K562 (cell line): ENCODE results near the gene SYT1. TPM values are rescaled to one million over a fixed set of nuclear protein-coding genes. Genes with fewer than 3 reads are reported as not detected.

ENCODE experiments used
- ATAC-seq: fragments of 200-7000 bp; cut with Tn5 transposase; 3 replicates; pipeline ENCODE4 v1.9.1; 2020; ENCODE audit warnings: moderate library complexity
- BruUV-seq: library from RNA; stranded (reverse); fragments of 400-500 nt; replicated peaks from 2 replicates; lab custom pipeline; 2021; lab: Mats Ljungman, UMichigan
- CTCF ChIA-PET: fragments of 300-600 bp; formaldehyde crosslinking; extraction: SDS; loops from one replicate; lab custom pipeline; 2021; ENCODE audit warnings: low intra/inter-chr PET ratio; lab: Yijun Ruan, JAX
- POLR2A ChIA-PET: fragments of 300-600, 350-650 bp; sonication (Branson Sonifier 250); formaldehyde crosslinking; extraction: SDS; loops from one replicate; lab custom pipeline; 2021; ENCODE audit warnings: antibody characterized with exemption, inconsistent platforms; lab: Yijun Ruan, JAX
- DNase-seq, 4 experiments: peaks; one replicate each; pipeline versions ENCODE4 v3.0.0 to v3.0.0-alpha.2; 2011 to 2018; ENCODE audit warnings: low spot score in 3 of 4, mixed read lengths in 3 of 4; ENCODE audit errors: extremely low read depth in 1 of 4
- FAIRE-seq: peaks from 2 replicates; lab custom pipeline; 2011; peaks lifted over from hg19 to GRCh38; lab: Jason Lieb, UNC
- H2AFZ ChIP-seq: 2 replicates; pipeline ENCODE4 v1.6.0; 2011; ENCODE audit warnings: low read depth, low read length, control low read depth, inconsistent platforms
- H3K27ac ChIP-seq: fragments of 200-600 bp; 3 replicates; pipeline ENCODE4 v1.8.0; 2011; ENCODE audit warnings: low read depth, mild to moderate bottlenecking, control low read depth, inconsistent platforms, low read length, moderate library complexity, mixed read lengths; ENCODE audit errors: extremely low read depth
- H3K27me3 ChIP-seq, 2 experiments: fragments of 300-600 bp in 1 of 2; 2 replicates in 1 of 2; 3 replicates in 1 of 2; pipeline versions ENCODE4 v1.6.0 to v1.8.0; 2011; ENCODE audit warnings: inconsistent platforms in 2 of 2, low read length in 2 of 2, mild to moderate bottlenecking in 1 of 2, mixed read lengths in 1 of 2, moderate library complexity in 1 of 2; ENCODE audit not compliant: control insufficient read depth in 2 of 2, insufficient read depth in 2 of 2
- H3K36me3 ChIP-seq: fragments of 300-600 bp; 3 replicates; pipeline ENCODE4 v1.8.0; 2011; ENCODE audit warnings: mild to moderate bottlenecking, low read length, inconsistent platforms; ENCODE audit not compliant: control insufficient read depth, insufficient read depth
- H3K4me1 ChIP-seq, 2 experiments: fragments of 200-600 bp in 1 of 2; replicated peaks in 1 of 2; 2 replicates in 1 of 2; 3 replicates in 1 of 2; pipeline versions ENCODE4 v1.5.1 to v1.8.0; 2011; ENCODE audit warnings: inconsistent platforms in 2 of 2, low read length in 2 of 2, mild to moderate bottlenecking in 1 of 2, mixed read lengths in 1 of 2, moderate library complexity in 1 of 2; ENCODE audit not compliant: control insufficient read depth in 2 of 2, insufficient read depth in 2 of 2
- H3K4me2 ChIP-seq: 2 replicates; pipeline ENCODE4 v1.6.1; 2011; ENCODE audit warnings: low read length, control low read depth, inconsistent platforms, mixed read lengths; ENCODE audit not compliant: insufficient read depth
- H3K4me3 ChIP-seq: fragments of 200-600 bp; sonication (generic), shearing (Covaris generic); 2 replicates; pipeline ENCODE4 v1.5.1; 2016; ENCODE audit warnings: control low read depth, inconsistent platforms
- H3K79me2 ChIP-seq: fragments of 200-600 bp; 3 replicates; pipeline ENCODE4 v1.8.0; 2011; ENCODE audit warnings: low read length, inconsistent platforms; ENCODE audit not compliant: control insufficient read depth, insufficient read depth
- H3K9ac ChIP-seq, 2 experiments: 2 replicates each; pipeline versions ENCODE4 v1.6.0 to v1.6.1; 2011; ENCODE audit warnings: low read depth in 2 of 2, low read length in 2 of 2, control low read depth in 1 of 2, inconsistent platforms in 1 of 2, mild to moderate bottlenecking in 1 of 2, mixed read lengths in 1 of 2; ENCODE audit not compliant: insufficient read depth in 1 of 2
- H3K9me1 ChIP-seq: one replicate; pipeline ENCODE4 v1.6.0; 2011; ENCODE audit warnings: inconsistent platforms, mild to moderate bottlenecking, low read length, moderate library complexity; ENCODE audit not compliant: control insufficient read depth, insufficient read depth
- H3K9me3 ChIP-seq: replicated peaks from 2 replicates; pipeline ENCODE4 v1.5.1; 2011; ENCODE audit warnings: low read depth, low read length, inconsistent platforms; ENCODE audit not compliant: control insufficient read depth, insufficient read depth
- H4K20me1 ChIP-seq: replicated peaks from 2 replicates; pipeline ENCODE4 v1.6.1; 2011; ENCODE audit warnings: low read length, inconsistent platforms, mixed read lengths; ENCODE audit not compliant: control insufficient read depth, insufficient read depth
- ARID1B ChIP-seq: fragments of 450-650 bp; IDR thresholded peaks from 2 replicates; pipeline ENCODE4 v1.6.1; 2016; ENCODE audit warnings: antibody characterized with exemption, mild to moderate bottlenecking, inconsistent platforms
- FOXP1 ChIP-seq: sonication (generic); formaldehyde crosslinking; IDR thresholded peaks from 2 replicates; pipeline ENCODE4 v1.8.0; 2022; ENCODE audit warnings: mild to moderate bottlenecking, missing genetic modification reagents
- GATAD2B ChIP-seq: fragments of 450-650 bp; IDR thresholded peaks from 2 replicates; pipeline ENCODE4 v1.6.1; 2017; ENCODE audit warnings: mild to moderate bottlenecking, borderline replicate concordance
- HNRNPLL ChIP-seq: fragments of 200-400 bp; formaldehyde crosslinking; IDR thresholded peaks from 2 replicates; pipeline ENCODE4 v1.6.1; 2017; ENCODE audit warnings: low read length, low read depth, mild to moderate bottlenecking; ENCODE audit not compliant: poor library complexity, severe bottlenecking
- IFI16 ChIP-seq: fragments of 250-450 bp; sonication (Bioruptor Pico); IDR thresholded peaks from 2 replicates; pipeline ENCODE4 v2.1.2; 2022; ENCODE audit warnings: mild to moderate bottlenecking, inconsistent platforms
- IRF9 ChIP-seq: fragments of 450-650 bp; IDR thresholded peaks from 2 replicates; pipeline ENCODE4 v1.6.1; 2016; ENCODE audit warnings: missing biosample characterization, missing genetic modification characterization
- KDM4B ChIP-seq, 2 experiments: fragments of 450-650 bp in 1 of 2; sonication (generic) in 1 of 2; IDR thresholded peaks; 2 replicates each; pipeline ENCODE4 v1.6.1; 2016 to 2017; ENCODE audit warnings: borderline replicate concordance in 2 of 2, antibody characterized with exemption in 1 of 2, low read depth in 1 of 2, mild to moderate bottlenecking in 1 of 2
- LEF1 ChIP-seq: fragments of 450-650 bp; IDR thresholded peaks from 2 replicates; pipeline ENCODE4 v1.6.1; 2016; ENCODE audit warnings: mild to moderate bottlenecking
- MCM5 ChIP-seq: fragments of 450-650 bp; IDR thresholded peaks from 2 replicates; pipeline ENCODE4 v1.6.1; 2016; ENCODE audit warnings: low read depth
- PHTF2 ChIP-seq: fragments of 250-450 bp; sonication (Bioruptor Pico); IDR thresholded peaks from 2 replicates; pipeline ENCODE4 v1.5.0; 2021; ENCODE audit warnings: mild to moderate bottlenecking
- PYGO2 ChIP-seq: fragments of 450-650 bp; IDR thresholded peaks from 2 replicates; pipeline ENCODE4 v1.6.1; 2016; ENCODE audit warnings: mild to moderate bottlenecking, missing genetic modification characterization, moderate library complexity, missing compliant biosample characterization
- SMARCE1 ChIP-seq: fragments of 450-650 bp; IDR thresholded peaks from 2 replicates; pipeline ENCODE4 v1.7.1; 2016; ENCODE audit warnings: mild to moderate bottlenecking
- STAT5A ChIP-seq: IDR thresholded peaks from 2 replicates; pipeline ENCODE4 v1.6.1; 2012; ENCODE audit warnings: low read length, inconsistent platforms, borderline replicate concordance
- SUPT5H ChIP-seq: fragments of 450-650 bp; IDR thresholded peaks from 2 replicates; pipeline ENCODE4 v1.6.1; 2016
- USF2 ChIP-seq: sonication (generic); formaldehyde crosslinking; IDR thresholded peaks from 2 replicates; pipeline ENCODE4 v1.5.0; 2020; ENCODE audit warnings: missing genetic modification reagents
- ZBED1 ChIP-seq: IDR thresholded peaks from 2 replicates; pipeline ENCODE4 v1.6.1; 2014
- ZBTB17 ChIP-seq: fragments of 450-650 bp; formaldehyde crosslinking; IDR thresholded peaks from 2 replicates; pipeline ENCODE4 v1.4.0; 2020; ENCODE audit warnings: mild to moderate bottlenecking
- ZBTB33 ChIP-seq: sonication (generic); formaldehyde crosslinking; IDR thresholded peaks from 2 replicates; pipeline ENCODE4 v1.8.1; 2023; ENCODE audit warnings: mild to moderate bottlenecking, missing genetic modification reagents
- WGBS: fragments of 100-300 bp; shearing (Covaris generic); methylation state at CpG from one replicate; pipeline ENCODE4 v1.1.6; 2016; ENCODE audit warnings: low coverage, mixed read lengths; ENCODE audit not compliant: insufficient coverage; ENCODE audit errors: missing lambda C conversion rate; 5-methylcytosine and 5-hydroxymethylcytosine counted together
- in situ Hi-C: fragments of 300-500 bp; cut with MboI; formaldehyde crosslinking; loops from 4 replicates; pipeline ENCODE4 v1.15.0; 2018; ENCODE audit warnings: inconsistent platforms, mixed read lengths
- intact Hi-C: fragments of 100-400 bp; cut with micrococcal nuclease; formaldehyde crosslinking; loops from 2 replicates; pipeline ENCODE4 v1.14.2; 2022
- polyA plus RNA-seq, 8 experiments: library from polyadenylated mRNA; depleted of rRNA in 4 of 8; stranded (reverse) in 5 of 8; unstranded in 3 of 8; fragments of >200 nt; fragmentation: Nextera tagmentation in 2 of 8; fragmentation: Illumina TruSeq in 1 of 8; extraction: Ambion mirVana in 2 of 8; extraction: Trizol in 1 of 8; gene quantifications; 2 replicates each; pipeline versions ENCODE4 v1.2.1 to v1.2.3, GENCODE V29; 2011 to 2014; ENCODE audit warnings: inconsistent platforms in 1 of 8, missing spikeins in 1 of 8
- total RNA-seq, 7 experiments: library from RNA; depleted of rRNA in 6 of 7; stranded (reverse); fragments of >200 nt in 6 of 7; fragmentation: Illumina TruSeq in 2 of 7; extraction: Trizol in 2 of 7; gene quantifications; 2 replicates each; pipeline versions ENCODE4 v1.2.1 to v1.2.3, GENCODE V29; 2011 to 2021; ENCODE audit warnings: low replicate concordance in 1 of 7

The SYT1 gene
- total and polyA plus RNA-seq, 9 of the 15 experiments (the other 6 are each of a cell fraction or from before 2014, with no cell fraction given) = 0.03 to 0.13 (median 0.07) TPM; not detected in 4

GRCh38 chr12:78929075-78929418, 64.5 kb downstream of the SYT1 start:
- H3K79me2 ChIP-seq = no peaks in the 10 kb centered on the region
- FAIRE-seq = no peak

DNA sequence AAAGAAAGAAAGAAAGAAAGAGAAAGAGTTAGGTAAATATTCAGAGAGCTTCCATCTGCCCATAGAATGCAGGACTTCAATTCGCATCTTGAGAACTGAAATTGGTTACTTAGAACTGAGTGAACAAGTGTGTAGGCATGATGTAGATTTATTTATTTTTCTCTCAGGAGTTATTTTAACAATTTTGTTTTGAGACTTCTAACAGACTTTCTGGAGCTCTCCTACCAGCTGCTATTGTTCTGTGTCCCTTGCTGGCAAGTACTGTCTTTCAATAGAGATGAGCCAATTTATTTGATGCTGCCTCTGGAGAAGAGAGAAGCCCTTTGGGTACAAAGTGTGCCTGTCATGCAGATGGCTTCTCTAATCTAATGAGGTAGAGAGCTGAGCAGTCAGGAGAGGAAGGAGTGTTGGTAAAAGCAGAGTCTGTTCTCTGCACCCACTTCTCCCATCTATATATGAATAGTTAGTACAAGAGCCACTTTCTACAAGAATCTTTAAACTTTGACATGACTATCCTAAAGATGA, 67.0 kb downstream of the SYT1 start:
- no peaks in the 10 kb centered on the region for H3K9me3 ChIP-seq
- ChIA-PET POLR2A (no interaction called here), CTCF (no interaction called here)
- 0% methylated on average over 1 of the region's 1 CpG for WGBS
- no peak overlapping the region for H3K4me3 ChIP-seq
- H3K9me1 ChIP-seq = no peaks in the 10 kb centered on the region
- ATAC-seq (no peak), DNase-seq (no peak), FAIRE-seq (no peak)
- no peak overlapping the region for H2AFZ ChIP-seq
- no TSS peak for BruUV-seq
- no peaks in the 10 kb centered on the region for H4K20me1 ChIP-seq
- H3K27ac ChIP-seq = no peak overlapping the region
- H3K27me3 ChIP-seq = no peaks in the 10 kb centered on the region
- H3K36me3 ChIP-seq = no peaks in the 10 kb centered on the region
- no peak overlapping the region for H3K4me2 ChIP-seq
- H3K9ac ChIP-seq = no peak overlapping the region
- intact Hi-C loops = no loop called here
- no peaks in the 10 kb centered on the region for H3K4me1 ChIP-seq
- in situ Hi-C loops = no loop called here
- H3K79me2 ChIP-seq = no peaks in the 10 kb centered on the region
- TF ChIP-seq KDM4B (IDR thresholded peaks at IDR 0.05; ENCODE audit: borderline replicate concordance in 2 of 2, low read depth in 1 of 2) (no peak), SMARCE1 (no peak), ZBTB17 (CRISPR knock-in tag) (no peak), MCM5 (no peak), IRF9 (no peak), ZBTB33 (CRISPR knock-in tag) (no peak), LEF1 (no peak), HNRNPLL (no peak), GATAD2B (no peak)

More at GRCh38 chr12:78929075-78929418, 64.5 kb downstream of the SYT1 start:
- 8% methylated on average over 5 of the region's 7 CpGs for WGBS
- no peak for ATAC-seq
- Histone ChIP-seq H3K4me2 (no peak overlapping the region), H3K4me1 (no peaks in the 10 kb centered on the region), H3K36me3 (no peaks in the 10 kb centered on the region), H3K4me3 (no peak overlapping the region), H3K27ac (no peak overlapping the region), H3K9ac (no peak overlapping the region), H3K27me3 (no peaks in the 10 kb centered on the region), H2AFZ (no peak overlapping the region), H4K20me1 (no peaks in the 10 kb centered on the region), H3K9me1 (no peaks in the 10 kb centered on the region), H3K9me3 (no peaks in the 10 kb centered on the region)
- in situ Hi-C loops (no loop called here), intact Hi-C loops (no loop called here)
- BruUV-seq = no TSS peak
- POLR2A ChIA-PET = no interaction called here
- CTCF ChIA-PET = no interaction called here
- TF ChIP-seq USF2 (CRISPR knock-in tag) (no peak), SUPT5H (no peak), PHTF2 (no peak), FOXP1 (CRISPR knock-in tag) (no peak), IFI16 (CRISPR knock-in tag) (no peak), ARID1B (no peak), STAT5A (no peak), ZBED1 (no peak), PYGO2 (tag) (no peak)
- no peak for DNase-seq
